Cerebellar nuclear complex (tissue), 1 donor: ENCODE measurements around the gene GLDC.

ENCODE experiments used
- DNase-seq, 2 experiments: peaks; one replicate each; lab custom pipeline; 2025; lab: John Stamatoyannopoulos, UW

Gene GLDC

GRCh38 chr9:6620353-6620752 lies 25.2 kb downstream of the GLDC start:
- DNase-seq, result no peak

- no peak for DNase-seq
Measured at GRCh38 chr9:6619909-6620308, 25.6 kb downstream of the GLDC start.

- no peak for DNase-seq
Measured at GRCh38 chr9:6616951-6617602, 28.5 kb downstream of the GLDC start.

- no peak for DNase-seq
Measured at GRCh38 chr9:6614489-6614888, 31.0 kb downstream of the GLDC start.

GRCh38 chr9:6611865-6612264 lies 33.7 kb downstream of the GLDC start:
- no peak for DNase-seq

- DNase-seq, result no peak
Measured at GRCh38 chr9:6610073-6610472, 35.5 kb downstream of the GLDC start.

- no peak for DNase-seq
Measured at GRCh38 chr9:6609497-6610016, 36.0 kb downstream of the GLDC start.

- no peak for DNase-seq
Measured at GRCh38 chr9:6605202-6605601, 40.3 kb downstream of the GLDC start.

GRCh38 chr9:6600426-6600825 lies 45.1 kb downstream of the GLDC start:
- no peak for DNase-seq

- no peak for DNase-seq
Measured at GRCh38 chr9:6600006-6600405, 45.5 kb downstream of the GLDC start.

GRCh38 chr9:6598249-6598725 lies 47.2 kb downstream of the GLDC start:
- DNase-seq, result no peak

GRCh38 chr9:6592791-6593190 lies 52.7 kb downstream of the GLDC start:
- DNase-seq, result no peak

GRCh38 chr9:6592231-6592630 lies 53.3 kb downstream of the GLDC start:
- DNase-seq, result no peak

- DNase-seq, result no peak
Measured at GRCh38 chr9:6590772-6591384, 54.7 kb downstream of the GLDC start.

- DNase-seq, result no peak
Measured at GRCh38 chr9:6590334-6590733, 55.2 kb downstream of the GLDC start.

- DNase-seq, result no peak
Measured at GRCh38 chr9:6584881-6585597, 60.5 kb downstream of the GLDC start.

GRCh38 chr9:6581253-6581652 lies 64.3 kb downstream of the GLDC start:
- no peak for DNase-seq

- DNase-seq, result no peak
Measured at GRCh38 chr9:6579613-6580012, 65.9 kb downstream of the GLDC start.

GRCh38 chr9:6576987-6577386 lies 68.5 kb downstream of the GLDC start:
- no peak for DNase-seq

GRCh38 chr9:6575324-6576034 lies 70.0 kb downstream of the GLDC start:
- DNase-seq, result no peak

GRCh38 chr9:6567140-6567591 lies 78.4 kb downstream of the GLDC start:
- no peak for DNase-seq
